EH (cell line): ENCODE results near the gene HIVEP3.
A peak's percentile ranks its signal among the peaks of the same experiment; 100 is the strongest.
"Not testable (repeated sequence)": the region's sequence is repeated elsewhere in the genome, so short reads cannot be mapped to it uniquely, and the experiment has no call there.

ENCODE experiments used
- DNase-seq: peaks from one replicate; pipeline ENCODE4 v3.0.0-alpha.2; 2015; ENCODE audit warnings: low read depth

Gene HIVEP3

GRCh38 chr1:41558761-41559171 lies 360.0 kb downstream of the HIVEP3 start:
- no peak for DNase-seq

DNA sequence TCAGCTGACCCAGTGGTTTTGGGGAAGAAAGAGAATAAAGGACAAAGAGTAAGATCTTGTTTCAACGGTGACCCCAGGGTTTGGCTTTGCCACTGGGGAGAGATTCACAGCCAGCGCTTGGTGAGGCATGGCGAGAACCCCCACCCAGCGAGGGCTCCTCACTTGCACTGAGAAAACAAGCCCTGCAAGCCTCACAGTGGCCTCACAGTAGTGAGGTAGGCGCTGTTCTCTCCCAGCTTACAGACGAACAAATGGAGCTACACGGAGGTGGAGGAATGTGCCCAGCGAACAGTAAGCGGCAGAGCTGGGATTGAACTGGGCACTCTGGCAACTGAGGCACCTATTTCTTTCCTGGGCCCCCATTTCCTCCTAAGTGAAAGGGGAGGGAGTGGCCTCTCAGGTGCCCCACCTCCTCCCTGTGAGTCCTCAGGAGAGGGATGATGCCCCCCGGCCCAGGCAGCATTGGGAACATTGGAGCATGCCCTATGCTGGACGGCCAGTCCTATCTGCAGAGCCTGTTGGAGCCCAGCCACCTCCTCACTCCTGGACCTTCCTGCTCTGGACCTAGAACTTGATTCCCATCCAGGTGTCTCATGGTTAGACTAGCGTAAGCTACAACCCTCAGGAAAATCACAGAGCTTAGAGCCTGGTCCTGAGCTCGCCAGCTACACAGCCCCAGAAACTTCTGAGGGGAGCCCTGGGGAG lies 360.8 kb downstream of the HIVEP3 start:
- DNase-seq: no peak

- DNase-seq: not testable (repeated sequence)
These were observed 364.0 kb downstream of the HIVEP3 start for GRCh38 chr1:41554746-41555145.

GRCh38 chr1:41547781-41548560 lies 370.8 kb downstream of the HIVEP3 start:
- no peak for DNase-seq

GRCh38 chr1:41547336-41547735 lies 371.4 kb downstream of the HIVEP3 start:
- DNase-seq: no peak

DNA sequence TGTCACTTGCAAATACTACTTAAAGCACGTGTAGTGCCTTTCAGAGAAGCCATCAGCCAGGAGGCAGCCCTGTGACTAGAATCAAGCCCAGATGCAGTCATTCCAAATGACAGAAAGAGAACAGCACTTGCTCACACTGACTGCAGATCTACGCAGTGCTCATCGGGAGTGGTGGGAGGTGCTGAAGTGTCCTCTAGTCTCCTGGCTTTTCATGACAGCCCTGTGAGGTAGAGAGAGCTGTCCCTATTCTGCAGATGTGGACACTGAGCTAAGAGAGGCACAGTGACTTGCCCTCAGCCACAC lies 371.9 kb downstream of the HIVEP3 start:
- DNase-seq: no peak

DNA sequence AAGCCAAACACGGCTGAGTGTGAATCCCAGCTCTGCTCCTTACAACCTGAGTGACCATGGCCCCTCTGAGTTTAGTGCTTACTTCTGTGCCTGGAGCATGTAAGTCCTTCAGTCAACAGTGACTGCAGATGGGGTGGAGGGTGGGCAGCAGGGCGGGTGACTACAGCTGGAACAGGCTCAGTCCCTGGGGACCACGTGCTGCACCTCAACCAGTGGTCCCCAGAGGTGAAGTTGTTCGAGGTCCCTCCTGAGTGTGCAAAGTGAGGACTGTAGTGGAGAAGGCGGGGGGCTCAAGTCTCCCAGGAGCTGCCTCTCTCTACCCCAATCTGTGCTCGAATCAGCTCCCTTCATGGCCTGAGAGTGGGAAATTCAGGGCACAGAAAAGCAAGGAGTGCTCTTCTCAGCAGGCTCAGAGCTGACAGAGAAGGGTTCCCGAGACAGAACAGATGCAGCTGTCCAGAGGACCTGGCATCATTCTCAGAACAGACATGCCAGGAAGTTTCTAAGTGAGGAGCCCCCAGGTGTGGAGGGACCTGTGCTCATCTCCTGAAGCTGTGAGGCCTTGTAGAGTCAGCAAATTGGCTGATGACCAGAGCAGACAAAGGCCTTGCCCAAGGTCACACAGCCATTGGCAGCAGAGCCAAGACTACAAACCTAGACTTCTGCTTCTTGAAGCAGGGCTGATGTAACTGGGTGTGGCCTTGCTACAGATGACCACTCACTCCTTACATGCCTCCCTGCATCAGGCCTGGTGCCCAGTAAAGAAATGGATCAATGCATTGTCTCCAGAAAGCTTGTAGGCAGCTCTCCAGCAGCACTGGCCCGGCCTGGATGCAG lies 372.5 kb downstream of the HIVEP3 start:
- DNase-seq: peak; percentile 11

GRCh38 chr1:41542196-41542930 lies 376.4 kb downstream of the HIVEP3 start:
- DNase-seq: peak; percentile 61

DNA sequence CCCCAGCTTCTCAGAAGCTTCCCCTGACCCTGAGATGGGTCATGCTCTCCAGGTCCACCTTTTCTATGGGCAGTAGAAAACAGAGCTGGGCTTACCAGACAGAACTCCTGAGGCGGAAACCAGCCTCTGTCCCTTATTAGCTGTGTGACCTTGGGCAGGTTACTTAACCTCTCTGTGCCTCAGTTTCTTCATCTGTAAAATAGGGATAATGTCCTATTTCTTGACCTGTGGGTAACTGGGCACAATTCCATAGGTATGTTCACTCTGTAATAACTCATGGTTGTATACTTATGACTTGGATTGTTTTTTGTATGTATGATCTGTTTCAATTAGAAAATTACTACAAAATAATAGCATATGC lies 377.1 kb downstream of the HIVEP3 start:
- no peak for DNase-seq

- DNase-seq: peak; percentile 11
These were observed 377.7 kb downstream of the HIVEP3 start for GRCh38 chr1:41540886-41541591.

- no peak for DNase-seq
These were observed 378.7 kb downstream of the HIVEP3 start for GRCh38 chr1:41539999-41540398.

- no peak for DNase-seq
These were observed 379.3 kb downstream of the HIVEP3 start for GRCh38 chr1:41539418-41539805.

GRCh38 chr1:41538741-41539417 lies 379.8 kb downstream of the HIVEP3 start:
- DNase-seq: no peak

GRCh38 chr1:41537788-41538351 lies 380.9 kb downstream of the HIVEP3 start:
- peak; percentile 96 for DNase-seq

- peak; percentile 95 for DNase-seq
These were observed 381.5 kb downstream of the HIVEP3 start for GRCh38 chr1:41537251-41537650.

- no peak for DNase-seq
These were observed 382.3 kb downstream of the HIVEP3 start for GRCh38 chr1:41536361-41536802.

- no peak for DNase-seq
These were observed 383.0 kb downstream of the HIVEP3 start for GRCh38 chr1:41535716-41536115.

DNA sequence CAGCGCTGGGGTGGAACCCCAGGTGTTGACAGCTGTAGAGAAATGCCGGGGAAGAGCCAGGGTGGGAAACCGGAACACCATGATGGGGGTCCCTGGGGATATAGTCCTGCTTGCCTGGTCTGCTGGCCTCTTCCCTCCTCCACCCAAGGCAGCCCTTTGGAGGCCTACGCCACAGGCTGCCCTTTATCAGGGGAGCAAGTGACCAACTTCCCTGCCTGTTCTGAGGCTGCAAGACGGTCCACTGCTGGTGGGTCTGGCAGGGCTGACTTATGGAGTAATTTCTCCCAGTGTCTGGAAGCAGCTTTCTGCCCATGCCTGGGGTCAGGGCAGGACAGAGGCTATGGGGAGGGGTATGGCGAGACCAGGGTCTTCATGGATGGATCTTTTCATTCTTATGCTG lies 383.4 kb downstream of the HIVEP3 start:
- no peak for DNase-seq

DNA sequence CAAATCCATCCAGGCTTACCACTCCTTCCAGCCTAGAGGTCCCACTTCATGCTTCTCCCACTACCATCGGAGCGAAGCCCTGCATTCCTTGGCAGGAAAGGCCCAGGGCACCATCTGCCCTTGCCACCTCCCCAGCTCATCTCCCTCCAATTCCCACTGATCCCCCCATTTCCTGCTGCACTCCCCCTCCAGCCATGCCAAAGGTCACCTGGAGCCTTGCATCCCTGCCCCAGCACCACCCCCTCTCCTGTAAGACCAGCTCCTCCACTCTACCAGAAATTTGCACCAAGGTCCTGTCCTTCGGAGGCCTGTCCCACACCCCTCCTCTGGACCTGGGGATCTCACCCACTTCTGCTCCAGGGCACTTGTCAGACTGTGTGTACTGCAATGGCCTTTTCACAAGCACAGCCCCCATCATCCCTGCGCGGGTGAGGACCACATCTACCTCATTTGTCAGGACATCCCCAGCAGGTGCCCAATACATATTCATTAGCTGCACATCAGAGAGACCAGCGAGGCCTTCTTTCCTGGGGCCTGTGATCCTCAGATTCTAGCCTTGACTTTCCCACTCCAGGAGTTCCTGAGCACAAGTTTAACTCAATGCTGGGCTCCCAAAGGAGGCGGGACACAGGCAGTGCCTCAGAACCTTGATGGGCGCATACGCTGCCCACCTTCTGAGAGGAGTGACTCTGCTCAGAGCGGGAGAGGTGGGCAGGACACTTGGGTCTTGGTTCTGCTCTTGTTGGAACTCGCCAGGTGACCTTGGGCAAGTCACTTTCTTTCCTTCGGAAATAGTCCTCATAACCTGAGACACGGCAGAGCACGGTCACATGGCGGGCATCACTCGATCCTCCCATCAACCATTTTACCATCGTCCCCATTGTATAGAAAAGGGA lies 384.3 kb downstream of the HIVEP3 start:
- no peak for DNase-seq

DNA sequence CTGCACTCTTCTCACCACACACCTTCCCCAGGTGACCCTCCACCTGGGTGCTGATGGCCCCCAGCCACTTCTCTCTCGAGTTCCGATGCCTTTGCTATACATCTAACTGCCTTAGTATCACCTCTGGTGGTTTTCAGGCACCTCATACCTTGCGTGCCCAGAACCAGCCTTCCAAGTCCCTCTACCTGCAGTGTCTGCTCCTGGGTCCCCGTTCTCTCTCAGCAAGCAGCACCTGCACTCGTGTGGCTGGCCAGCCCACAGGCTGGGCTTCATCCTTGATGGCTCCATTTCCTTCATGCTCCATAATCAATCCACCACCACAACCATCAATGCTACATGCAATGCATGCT lies 385.0 kb downstream of the HIVEP3 start:
- DNase-seq: no peak
